IMR-90 (cell line): ENCODE measurements around the gene PRPSAP1. TPM values are rescaled to one million over a fixed set of nuclear protein-coding genes. Genes with fewer than 3 reads are reported as not detected.
A peak's percentile ranks its signal among the peaks of the same experiment; 100 is the strongest.

Experiments
- ATAC-seq: fragments of 200-7000 bp; cut with Tn5 transposase; 2 replicates; pipeline ENCODE4 v1.9.1; 2020; ENCODE audit warnings: low read depth, mild to moderate bottlenecking, moderate library complexity
- BruUV-seq: library from RNA; stranded (reverse); fragments of 400-500 nt; replicated peaks from 2 replicates; lab custom pipeline; 2021; lab: Mats Ljungman, UMichigan
- CTCF ChIA-PET: fragments of 300-600 bp; formaldehyde crosslinking; extraction: SDS; loops from one replicate; lab custom pipeline; 2021; ENCODE audit warnings: antibody characterized with exemption; lab: Yijun Ruan, JAX
- POLR2A ChIA-PET: fragments of 300-600 bp; sonication (Branson Sonifier 250); formaldehyde crosslinking; loops from one replicate; lab custom pipeline; 2022; ENCODE audit warnings: antibody characterized with exemption; ENCODE audit not compliant: unreplicated experiment; lab: Charles Lee
- DNase-seq: peaks from one replicate; pipeline ENCODE4 v3.0.0; 2013
- H2AFZ ChIP-seq: replicated peaks from 2 replicates; pipeline ENCODE3; 2013; ENCODE audit warnings: low read length, mild to moderate bottlenecking; ENCODE audit not compliant: poor library complexity
- H2AK5ac ChIP-seq: 2 replicates; pipeline ENCODE4 v1.6.1; 2013; ENCODE audit warnings: low read depth, low read length, inconsistent platforms
- H2AK9ac ChIP-seq: replicated peaks from 2 replicates; pipeline ENCODE3; 2013; ENCODE audit warnings: mild to moderate bottlenecking, low read depth, low read length, moderate library complexity; ENCODE audit not compliant: poor library complexity
- H2BK120ac ChIP-seq: 2 replicates; pipeline ENCODE4 v1.6.1; 2013; ENCODE audit warnings: low read depth, low read length, inconsistent platforms
- H2BK15ac ChIP-seq: 3 replicates; pipeline ENCODE4 v1.6.1; 2013; ENCODE audit warnings: low read depth, low read length, inconsistent platforms
- H2BK20ac ChIP-seq: 2 replicates; pipeline ENCODE4 v1.6.1; 2013; ENCODE audit warnings: low read depth, mild to moderate bottlenecking, inconsistent platforms, low read length, moderate library complexity
- H2BK5ac ChIP-seq: 2 replicates; pipeline ENCODE4 v1.6.1; 2013; ENCODE audit warnings: mild to moderate bottlenecking, low read depth, low read length, inconsistent platforms; ENCODE audit not compliant: poor library complexity, severe bottlenecking
- H3K14ac ChIP-seq: replicated peaks from 2 replicates; pipeline ENCODE4 v1.6.1; 2013; ENCODE audit warnings: low read depth, low read length, inconsistent platforms
- H3K18ac ChIP-seq: 2 replicates; pipeline ENCODE4 v1.6.1; 2013; ENCODE audit warnings: low read depth, low read length, control low read depth
- H3K23ac ChIP-seq: 2 replicates; pipeline ENCODE4 v1.6.1; 2013; ENCODE audit warnings: low read depth, low read length, inconsistent platforms
- H3K27ac ChIP-seq: 2 replicates; pipeline ENCODE4 v1.5.1; 2013; ENCODE audit warnings: mild to moderate bottlenecking, control low read depth, low read length; ENCODE audit not compliant: insufficient read depth
- H3K27me3 ChIP-seq: 2 replicates; pipeline ENCODE4 v1.6.1; 2013; ENCODE audit warnings: low read length; ENCODE audit not compliant: control insufficient read depth, insufficient read depth
- H3K36me3 ChIP-seq: 2 replicates; pipeline ENCODE4 v1.6.1; 2013; ENCODE audit warnings: low read length, mixed read lengths; ENCODE audit not compliant: control insufficient read depth, insufficient read depth
- H3K4ac ChIP-seq: 2 replicates; pipeline ENCODE4 v1.6.1; 2013; ENCODE audit warnings: low read depth, low read length, inconsistent platforms
- H3K4me1 ChIP-seq: 2 replicates; pipeline ENCODE4 v1.6.1; 2013; ENCODE audit warnings: low read length, mixed read lengths; ENCODE audit not compliant: control insufficient read depth, insufficient read depth
- H3K4me2 ChIP-seq: 2 replicates; pipeline ENCODE4 v1.6.1; 2013; ENCODE audit warnings: low read depth, mild to moderate bottlenecking, control low read depth, low read length, moderate library complexity
- H3K4me3 ChIP-seq: 2 replicates; pipeline ENCODE4 v1.5.1; 2013; ENCODE audit warnings: low read depth, mild to moderate bottlenecking, control low read depth, low read length, moderate library complexity; ENCODE audit not compliant: insufficient read depth
- H3K56ac ChIP-seq: 2 replicates; pipeline ENCODE4 v1.6.1; 2013; ENCODE audit warnings: low read length, inconsistent platforms; ENCODE audit not compliant: insufficient read depth; ENCODE audit errors: extremely low read depth
- H3K79me1 ChIP-seq, 2 experiments: 2 replicates each; pipeline ENCODE4 v1.6.1; 2013; ENCODE audit warnings: low read length in 2 of 2, inconsistent platforms in 1 of 2, low read depth in 1 of 2
- H3K9ac ChIP-seq: 2 replicates; pipeline ENCODE4 v1.6.1; 2013; ENCODE audit warnings: low read depth, low read length, control low read depth
- H3K9me1 ChIP-seq: 2 replicates; pipeline ENCODE4 v1.6.1; 2013; ENCODE audit warnings: low read length, inconsistent platforms; ENCODE audit not compliant: insufficient read depth
- H3K9me3 ChIP-seq: 2 replicates; pipeline ENCODE4 v1.6.1; 2013; ENCODE audit warnings: low read length; ENCODE audit not compliant: control insufficient read depth, insufficient read depth
- H4K20me1 ChIP-seq: 2 replicates; pipeline ENCODE4 v1.6.1; 2013; ENCODE audit warnings: low read length, inconsistent platforms; ENCODE audit not compliant: insufficient read depth
- H4K5ac ChIP-seq: 2 replicates; pipeline ENCODE4 v1.6.1; 2013; ENCODE audit warnings: mild to moderate bottlenecking, low read depth, low read length, control low read depth
- H4K8ac ChIP-seq, 2 experiments: 2 replicates each; pipeline ENCODE4 v1.6.1; 2013; ENCODE audit warnings: low read depth in 2 of 2, low read length in 2 of 2, control low read depth in 1 of 2, inconsistent platforms in 1 of 2
- H4K91ac ChIP-seq: 2 replicates; pipeline ENCODE4 v1.6.1; 2013; ENCODE audit warnings: low read depth, low read length, inconsistent platforms; ENCODE audit not compliant: insufficient read depth
- CEBPB ChIP-seq: IDR thresholded peaks from 2 replicates; pipeline ENCODE4 v1.6.1; 2012; ENCODE audit warnings: low read depth, low read length, improper control_type of control experiment
- FOS ChIP-seq: fragments of 150-350 bp; IDR thresholded peaks from 2 replicates; pipeline ENCODE4 v1.6.1; 2016; ENCODE audit warnings: low read depth, low read length
- MXI1 ChIP-seq: IDR thresholded peaks from 2 replicates; pipeline ENCODE4 v1.6.1; 2012; ENCODE audit warnings: low read depth, mild to moderate bottlenecking, low read length, moderate library complexity, borderline replicate concordance
- NFE2L2 ChIP-seq: fragments of 150-350 bp; IDR thresholded peaks from 2 replicates; pipeline ENCODE4 v1.6.1; 2016; ENCODE audit warnings: low read depth, mild to moderate bottlenecking, low read length
- POLR2A ChIP-seq: IDR thresholded peaks from 2 replicates; pipeline ENCODE4 v1.6.1; 2012; ENCODE audit warnings: mild to moderate bottlenecking, low read depth, low read length
- RAD21 ChIP-seq: IDR thresholded peaks from 2 replicates; pipeline ENCODE4 v1.6.1; 2012; ENCODE audit warnings: low read length, improper control_type of control experiment
- RCOR1 ChIP-seq: IDR thresholded peaks from 2 replicates; pipeline ENCODE4 v1.6.1; 2012; ENCODE audit warnings: mild to moderate bottlenecking, low read length, improper control_type of control experiment; ENCODE audit not compliant: insufficient replicate concordance
- RFX5 ChIP-seq: IDR thresholded peaks from 2 replicates; pipeline ENCODE4 v1.8.0; 2012; ENCODE audit warnings: low read depth, mild to moderate bottlenecking, low read length, moderate library complexity
- WGBS, 2 experiments: methylation state at CpG; one replicate each; pipeline versions ENCODE4 v1.1.5 to v1.1.7; 2013; ENCODE audit warnings: missing lambda C conversion rate in 2 of 2; ENCODE audit not compliant: insufficient read length in 1 of 2; ENCODE audit errors: extremely low coverage in 2 of 2; 5-methylcytosine and 5-hydroxymethylcytosine counted together
- dilution Hi-C: fragments of 300-500 bp; cut with HindIII; formaldehyde crosslinking; loops from one replicate; pipeline ENCODE4 v1.14.3; 2018; ENCODE audit warnings: low sequenced_read_pairs; ENCODE audit not compliant: unreplicated experiment
- in situ Hi-C: fragments of 300-500 bp; cut with MboI; formaldehyde crosslinking; loops from 3 replicates; pipeline ENCODE4 v1.14.3; 2019; ENCODE audit warnings: low sequenced_read_pairs, inconsistent platforms, mixed read lengths
- intact Hi-C: fragments of 100-400 bp; cut with micrococcal nuclease; formaldehyde crosslinking; loops from 2 replicates; pipeline ENCODE4 v1.10.0; 2022
- polyA plus RNA-seq, 3 experiments: library from polyadenylated mRNA; depleted of rRNA; stranded (reverse); fragments of >200 nt; gene quantifications; 2 replicates each; pipeline ENCODE4 v1.2.3, GENCODE V29; 2012; ENCODE audit warnings: low replicate concordance in 1 of 3
- total RNA-seq: library from RNA; depleted of rRNA; stranded (reverse); fragments of >200 nt; gene quantifications from 2 replicates; pipeline ENCODE4 v1.2.3, GENCODE V29; 2012
- TF ChIP-seq, protein P1 (sequence below): fragments of 150-350 bp; IDR thresholded peaks from 2 replicates; pipeline ENCODE4 v1.6.1; 2016; ENCODE audit warnings: low read depth, mild to moderate bottlenecking, low read length, moderate library complexity, borderline replicate concordance
- TF ChIP-seq, protein P2 (sequence below): conservative IDR thresholded peaks from 2 replicates; pipeline ENCODE4 v1.5.1; 2012; ENCODE audit warnings: mild to moderate bottlenecking, low read depth, low read length, improper control_type of control experiment
- TF ChIP-seq, protein P3 (sequence below): fragments of 150-350 bp; IDR thresholded peaks from 2 replicates; pipeline ENCODE4 v1.6.1; 2017; ENCODE audit warnings: mild to moderate bottlenecking, antibody characterized with exemption, low read length, low read depth

The PRPSAP1 gene
- total and polyA plus RNA-seq, 2 of the 4 experiments (the other 2 are of a cell fraction), result 34.4 to 48.6 TPM

DNA sequence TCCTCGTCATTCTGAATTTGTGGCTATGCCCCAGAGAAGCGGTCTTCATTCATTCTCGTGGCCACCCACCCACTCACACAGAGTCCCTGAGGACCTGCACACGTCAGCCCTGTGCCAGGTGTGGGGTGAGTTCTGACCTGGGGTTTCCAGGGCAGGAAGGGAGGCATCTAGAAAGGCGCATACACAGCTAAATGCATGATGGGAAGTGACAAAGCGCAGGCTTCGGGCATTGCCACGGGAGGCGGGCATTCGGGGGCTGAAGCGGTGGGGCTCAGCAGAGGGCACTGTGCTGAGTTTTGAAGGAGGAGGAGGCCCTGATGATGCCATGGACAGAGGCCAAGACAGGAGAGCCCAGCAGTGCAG is 77.7 kb downstream of the PRPSAP1 start:
- Histone ChIP-seq H3K9ac (no peak overlapping the region), H2BK15ac (no peak overlapping the region), H2AK9ac (peak overlapping the region; percentile 23), H2BK20ac (no peak overlapping the region), H2AFZ (no peak overlapping the region), H3K79me1 (peaks cover under 1 to 20% of the 10 kb centered on the region in 2 experiments; a peak in 2 of 4 replicates), H4K91ac (no peak overlapping the region), H3K14ac (no peak overlapping the region), H3K27me3 (no peaks in the 10 kb centered on the region), H3K9me3 (no peaks in the 10 kb centered on the region), H3K9me1 (peaks cover 6% of the 10 kb centered on the region), H3K4ac (no peak overlapping the region), H3K27ac (no peak overlapping the region), H3K18ac (no peak overlapping the region), H2BK120ac (no peak overlapping the region), H3K36me3 (peaks cover 2% of the 10 kb centered on the region), H3K23ac (no peak overlapping the region), H2BK5ac (no peak overlapping the region), H4K5ac (no peak overlapping the region), H2AK5ac (no peak overlapping the region), H3K4me2 (no peak overlapping the region), H3K4me3 (no peak overlapping the region), H4K20me1 (no peaks in the 10 kb centered on the region; the same call in 1 of the 2 replicates), H3K4me1 (peaks cover 7% of the 10 kb centered on the region), H4K8ac (no peak overlapping the region), H3K56ac (no peak overlapping the region)
- ATAC-seq, result no peak
- POLR2A ChIA-PET, result no interaction called here
- intact Hi-C loops, result no loop called here
- dilution Hi-C loops, result no loop called here
- no peak for DNase-seq
- in situ Hi-C loops, result no loop called here
- TF ChIP-seq, protein P1, sequence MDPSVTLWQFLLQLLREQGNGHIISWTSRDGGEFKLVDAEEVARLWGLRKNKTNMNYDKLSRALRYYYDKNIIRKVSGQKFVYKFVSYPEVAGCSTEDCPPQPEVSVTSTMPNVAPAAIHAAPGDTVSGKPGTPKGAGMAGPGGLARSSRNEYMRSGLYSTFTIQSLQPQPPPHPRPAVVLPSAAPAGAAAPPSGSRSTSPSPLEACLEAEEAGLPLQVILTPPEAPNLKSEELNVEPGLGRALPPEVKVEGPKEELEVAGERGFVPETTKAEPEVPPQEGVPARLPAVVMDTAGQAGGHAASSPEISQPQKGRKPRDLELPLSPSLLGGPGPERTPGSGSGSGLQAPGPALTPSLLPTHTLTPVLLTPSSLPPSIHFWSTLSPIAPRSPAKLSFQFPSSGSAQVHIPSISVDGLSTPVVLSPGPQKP, result no peak
- TF ChIP-seq FOS, result no peak
- TF ChIP-seq MXI1, result no peak
- TF ChIP-seq, protein P2, sequence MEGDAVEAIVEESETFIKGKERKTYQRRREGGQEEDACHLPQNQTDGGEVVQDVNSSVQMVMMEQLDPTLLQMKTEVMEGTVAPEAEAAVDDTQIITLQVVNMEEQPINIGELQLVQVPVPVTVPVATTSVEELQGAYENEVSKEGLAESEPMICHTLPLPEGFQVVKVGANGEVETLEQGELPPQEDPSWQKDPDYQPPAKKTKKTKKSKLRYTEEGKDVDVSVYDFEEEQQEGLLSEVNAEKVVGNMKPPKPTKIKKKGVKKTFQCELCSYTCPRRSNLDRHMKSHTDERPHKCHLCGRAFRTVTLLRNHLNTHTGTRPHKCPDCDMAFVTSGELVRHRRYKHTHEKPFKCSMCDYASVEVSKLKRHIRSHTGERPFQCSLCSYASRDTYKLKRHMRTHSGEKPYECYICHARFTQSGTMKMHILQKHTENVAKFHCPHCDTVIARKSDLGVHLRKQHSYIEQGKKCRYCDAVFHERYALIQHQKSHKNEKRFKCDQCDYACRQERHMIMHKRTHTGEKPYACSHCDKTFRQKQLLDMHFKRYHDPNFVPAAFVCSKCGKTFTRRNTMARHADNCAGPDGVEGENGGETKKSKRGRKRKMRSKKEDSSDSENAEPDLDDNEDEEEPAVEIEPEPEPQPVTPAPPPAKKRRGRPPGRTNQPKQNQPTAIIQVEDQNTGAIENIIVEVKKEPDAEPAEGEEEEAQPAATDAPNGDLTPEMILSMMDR, result no peak
- TF ChIP-seq, protein P3, sequence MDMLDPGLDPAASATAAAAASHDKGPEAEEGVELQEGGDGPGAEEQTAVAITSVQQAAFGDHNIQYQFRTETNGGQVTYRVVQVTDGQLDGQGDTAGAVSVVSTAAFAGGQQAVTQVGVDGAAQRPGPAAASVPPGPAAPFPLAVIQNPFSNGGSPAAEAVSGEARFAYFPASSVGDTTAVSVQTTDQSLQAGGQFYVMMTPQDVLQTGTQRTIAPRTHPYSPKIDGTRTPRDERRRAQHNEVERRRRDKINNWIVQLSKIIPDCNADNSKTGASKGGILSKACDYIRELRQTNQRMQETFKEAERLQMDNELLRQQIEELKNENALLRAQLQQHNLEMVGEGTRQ, result no peak
- TF ChIP-seq RCOR1, result no peak
- TF ChIP-seq RAD21, result no peak
- TF ChIP-seq CEBPB, result no peak
- TF ChIP-seq RFX5, result no peak
- TF ChIP-seq NFE2L2, result no peak
- no peak for TF ChIP-seq POLR2A
- CTCF ChIA-PET, result interaction anchor here (1.1 kb wide), 1 partner anchor 167 kb away, joined by 4 read pairs; no protein-coding TSS in a partner anchor
- WGBS, 2 experiments, result 80% methylated on average over 7 of the region's 11 CpGs; no CpG with 5 or more reads in 1 of the 2 experiments
- no TSS peak for BruUV-seq
